GM12873 (cell line): ENCODE data around the gene MRPL40.

Experiments
- TF ChIP-seq, protein P1 (sequence below): IDR thresholded peaks from 2 replicates; pipeline ENCODE4 v1.5.1; 2012; ENCODE audit warnings: low read depth, mild to moderate bottlenecking, moderate library complexity, low read length, control low read depth; ENCODE audit not compliant: insufficient read depth; ENCODE audit errors: missing control alignments

Gene MRPL40

DNA sequence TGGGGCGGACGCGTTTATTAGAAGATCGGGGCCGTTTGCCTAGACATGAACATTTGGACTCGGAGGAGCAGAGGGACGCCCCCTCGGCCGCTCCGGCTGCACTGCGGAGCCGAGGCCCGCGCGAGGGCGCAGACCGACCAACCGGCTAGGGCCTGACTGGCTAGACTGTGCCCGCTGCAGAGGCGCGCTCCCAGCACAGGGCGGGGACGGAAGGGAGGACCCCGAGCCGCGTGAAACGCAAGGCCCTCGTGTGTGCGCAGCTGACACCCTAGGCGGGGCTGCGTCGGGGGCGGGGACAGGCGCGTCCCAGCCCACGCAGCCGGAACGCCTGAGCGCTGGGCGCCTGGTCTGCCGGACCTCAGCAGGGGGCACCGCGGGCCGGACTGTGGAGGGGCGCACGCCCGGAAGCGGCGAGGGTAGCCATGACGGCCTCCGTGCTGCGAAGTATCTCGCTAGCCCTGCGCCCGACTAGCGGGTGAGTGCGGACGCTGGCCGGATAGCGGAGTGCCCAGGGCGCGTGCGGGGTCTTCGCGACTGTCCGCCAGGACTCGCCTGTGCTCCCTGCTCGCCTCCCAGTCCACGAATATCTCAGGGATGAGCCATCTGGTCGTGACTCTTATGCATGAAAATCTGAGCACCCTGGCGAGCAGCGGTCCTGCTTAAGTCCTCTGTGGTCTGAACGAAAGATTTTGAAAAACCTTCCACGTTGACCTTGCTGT lies at the start of gene MRPL40:
MRPL40 (plus strand) TSS at position 413 of the 719 bp plus-strand sequence; CDS start at position 423, 10 bp downstream.
- TF ChIP-seq, protein P1, sequence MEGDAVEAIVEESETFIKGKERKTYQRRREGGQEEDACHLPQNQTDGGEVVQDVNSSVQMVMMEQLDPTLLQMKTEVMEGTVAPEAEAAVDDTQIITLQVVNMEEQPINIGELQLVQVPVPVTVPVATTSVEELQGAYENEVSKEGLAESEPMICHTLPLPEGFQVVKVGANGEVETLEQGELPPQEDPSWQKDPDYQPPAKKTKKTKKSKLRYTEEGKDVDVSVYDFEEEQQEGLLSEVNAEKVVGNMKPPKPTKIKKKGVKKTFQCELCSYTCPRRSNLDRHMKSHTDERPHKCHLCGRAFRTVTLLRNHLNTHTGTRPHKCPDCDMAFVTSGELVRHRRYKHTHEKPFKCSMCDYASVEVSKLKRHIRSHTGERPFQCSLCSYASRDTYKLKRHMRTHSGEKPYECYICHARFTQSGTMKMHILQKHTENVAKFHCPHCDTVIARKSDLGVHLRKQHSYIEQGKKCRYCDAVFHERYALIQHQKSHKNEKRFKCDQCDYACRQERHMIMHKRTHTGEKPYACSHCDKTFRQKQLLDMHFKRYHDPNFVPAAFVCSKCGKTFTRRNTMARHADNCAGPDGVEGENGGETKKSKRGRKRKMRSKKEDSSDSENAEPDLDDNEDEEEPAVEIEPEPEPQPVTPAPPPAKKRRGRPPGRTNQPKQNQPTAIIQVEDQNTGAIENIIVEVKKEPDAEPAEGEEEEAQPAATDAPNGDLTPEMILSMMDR: no peak

DNA sequence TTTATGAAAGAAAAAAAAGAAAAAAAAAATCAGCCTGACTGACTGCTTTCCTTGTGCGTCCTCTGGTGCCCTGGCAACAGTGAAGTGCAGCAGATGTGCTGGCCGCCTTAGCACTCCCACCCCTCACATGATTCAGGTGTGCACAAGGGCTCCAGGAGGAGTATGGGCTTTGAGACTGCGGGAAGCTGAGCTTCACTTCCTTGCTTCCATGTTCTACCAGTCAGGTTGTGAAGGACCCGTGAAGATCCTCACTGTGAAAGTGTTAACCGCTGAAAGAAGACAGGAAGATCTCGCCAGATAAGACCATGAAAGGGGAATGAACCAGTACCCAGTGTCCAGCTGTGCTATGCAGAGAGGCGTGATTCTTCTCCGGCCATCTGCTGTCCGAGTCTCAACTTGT lies 49.1 kb upstream of the MRPL40 start:
- TF ChIP-seq, protein P1: no peak

DNA sequence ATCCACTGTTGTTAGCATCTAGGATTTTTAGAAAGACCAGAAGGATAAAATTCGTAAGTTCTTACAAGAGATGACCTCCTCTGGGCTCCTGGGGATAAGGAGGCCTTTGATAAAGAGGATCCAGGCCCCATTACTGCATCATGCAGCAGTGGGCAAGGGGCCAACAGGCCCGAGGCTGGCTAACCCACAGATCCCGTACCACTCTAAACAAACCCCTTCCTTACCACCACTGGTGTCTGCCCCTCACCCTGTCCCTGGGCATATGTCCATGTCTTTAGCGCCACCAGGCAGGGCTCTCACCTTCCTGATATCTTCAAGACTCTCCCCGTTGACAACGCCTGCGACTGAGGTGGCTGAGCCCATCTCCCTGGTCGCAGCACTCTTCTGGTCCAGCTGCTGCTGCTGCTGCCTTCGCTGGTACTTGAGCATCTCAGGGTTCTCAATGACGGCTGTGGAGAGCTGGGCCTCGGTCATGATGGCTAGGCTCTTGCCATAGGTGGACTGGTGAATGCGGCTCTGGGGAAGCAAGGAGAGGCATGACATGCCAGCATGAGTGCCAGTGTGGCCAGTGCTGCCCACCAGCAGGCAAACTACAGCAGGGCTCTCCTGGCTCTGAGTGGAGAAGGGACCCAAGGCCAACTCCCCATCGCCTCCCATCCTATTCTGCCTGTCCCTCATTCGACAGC lies 47.0 kb upstream of the MRPL40 start:
- TF ChIP-seq, protein P1: no peak

DNA sequence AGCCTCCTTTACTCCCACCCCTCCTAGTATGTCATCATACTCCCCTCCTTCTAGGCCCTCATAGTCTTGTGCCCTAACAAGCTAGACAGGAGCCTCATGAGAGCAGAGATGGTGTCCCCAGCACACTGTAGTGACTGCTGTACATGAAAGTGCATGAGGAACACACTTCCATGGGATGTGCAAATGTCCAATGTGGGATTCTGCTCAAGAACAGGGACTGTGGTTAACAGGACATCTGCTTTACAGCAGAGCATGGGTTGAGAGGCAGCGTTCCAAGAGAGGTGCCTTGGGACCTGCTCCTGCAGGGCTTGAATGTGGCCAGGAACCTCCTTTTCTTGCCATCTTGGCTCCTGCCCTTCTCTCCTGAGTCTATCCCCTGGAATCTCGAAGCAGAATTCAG lies 46.1 kb upstream of the MRPL40 start:
- TF ChIP-seq, protein P1: no peak

DNA sequence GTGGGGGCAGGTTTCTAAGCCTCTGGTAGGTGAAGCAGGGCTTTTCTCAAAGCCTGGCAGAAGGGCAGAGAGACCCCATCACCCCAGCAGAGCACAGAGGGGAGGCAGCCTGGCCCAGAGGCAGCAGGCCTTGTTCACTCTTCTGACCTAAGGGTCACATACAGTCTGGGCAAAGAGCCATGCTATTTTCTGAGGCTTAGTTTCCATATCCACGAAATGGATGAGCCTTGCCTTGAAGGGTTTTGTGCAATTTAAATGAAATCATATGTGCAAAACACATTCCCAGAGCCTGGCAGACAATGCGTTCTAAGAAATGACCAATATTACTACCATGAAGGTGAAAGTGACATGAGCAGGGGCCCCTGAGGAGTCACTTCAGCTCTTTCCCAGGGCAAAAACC lies 45.3 kb upstream of the MRPL40 start:
- TF ChIP-seq, protein P1: no peak

DNA sequence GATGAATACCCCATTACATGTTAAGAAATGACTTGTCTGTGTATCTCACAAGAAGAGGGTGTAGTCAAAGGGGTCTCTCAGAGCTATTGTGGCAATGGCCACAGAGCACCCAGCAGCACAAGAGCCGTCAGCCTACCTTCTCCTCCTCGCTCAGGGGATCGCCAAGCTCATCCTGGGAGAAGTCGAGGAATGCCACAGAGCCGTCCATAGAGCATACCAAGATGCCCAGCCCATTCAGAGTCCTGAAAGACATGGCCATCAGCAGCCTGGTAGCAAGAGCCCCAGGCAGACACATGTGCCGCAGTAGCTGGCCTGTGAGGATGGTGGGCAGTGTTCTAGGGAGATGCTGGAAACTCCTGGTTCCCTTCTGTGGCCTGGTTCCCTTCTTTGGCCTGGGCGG lies 44.8 kb upstream of the MRPL40 start:
- TF ChIP-seq, protein P1: no peak

DNA sequence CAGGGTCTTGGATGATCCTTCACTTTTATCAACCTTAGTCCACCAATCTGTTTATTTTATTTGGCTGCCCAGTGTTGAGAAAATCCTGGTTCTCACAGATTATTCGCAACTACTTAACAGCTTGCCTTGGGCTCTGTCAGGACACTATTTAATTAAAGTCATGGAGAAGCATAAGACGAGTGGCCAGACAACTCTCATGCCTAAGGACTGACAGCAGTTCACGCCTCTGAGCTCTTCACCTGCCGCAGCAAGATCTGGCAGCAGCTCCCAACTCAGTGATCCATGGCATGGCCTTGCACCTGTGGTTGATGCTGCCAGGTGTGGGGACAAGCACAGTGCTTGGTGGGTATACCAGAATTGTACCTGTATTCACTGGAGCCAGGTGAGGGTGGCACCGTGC lies 38.6 kb upstream of the MRPL40 start:
- TF ChIP-seq, protein P1: no peak
